ENCODE data around the gene IGSF23. TPM values are rescaled to one million over a fixed set of nuclear protein-coding genes. Genes with fewer than 3 reads are reported as not detected.

The IGSF23 gene
- total RNA-seq, 2 donors from 2014 or later = not detected

GRCh38 chr19:44645407-44646048 lies 32.2 kb downstream of the IGSF23 start:
- no peaks in the 10 kb centered on the region for H3K27me3 ChIP-seq (replicated peaks; ENCODE audit: insufficient read depth)
- no peak overlapping the region for H3K4me3 ChIP-seq
- H3K9me3 ChIP-seq = no peaks in the 10 kb centered on the region
- H3K27ac ChIP-seq = no peak overlapping the region
- peaks cover 3 to 26% of the 10 kb centered on the region in 2 donors for H3K4me1 ChIP-seq (ENCODE audit: control insufficient read depth in 1 of 2, low read depth in 2 of 2)
- peaks cover 6% of the 10 kb centered on the region for H3K36me3 ChIP-seq
- DNase-seq (ENCODE audit: low spot score) (no peak), ATAC-seq (ENCODE audit: insufficient number of reproducible peaks, low FRiP score, low read depth) (no peak)
- no peak for TF ChIP-seq CTCF (IDR thresholded peaks at IDR 0.05)

DNA sequence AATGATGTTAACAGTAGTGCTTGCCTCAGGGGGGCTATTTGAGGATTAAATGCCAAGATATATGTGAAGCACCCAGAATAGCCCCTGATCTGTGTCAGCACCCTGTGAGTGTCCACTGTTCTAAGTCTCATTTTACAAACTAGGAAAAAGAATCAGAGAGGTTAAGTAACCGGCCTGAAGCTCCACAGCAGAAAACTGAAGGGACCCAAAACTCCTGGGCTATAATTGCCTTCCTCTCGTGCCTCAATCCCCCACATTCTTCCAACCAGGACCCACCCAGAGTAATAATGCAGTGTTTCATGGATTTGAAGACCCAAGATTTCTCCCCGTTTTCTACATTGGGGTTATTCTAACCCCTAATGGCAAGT lies 32.7 kb downstream of the IGSF23 start:
- no peak for ATAC-seq (ENCODE audit: insufficient number of reproducible peaks, low FRiP score, low read depth)
- DNase-seq (ENCODE audit: low spot score) = no peak
- Histone ChIP-seq H3K9me3 (no peaks in the 10 kb centered on the region), H3K4me1 (ENCODE audit: control insufficient read depth in 1 of 2, low read depth in 2 of 2) (peaks cover 3 to 26% of the 10 kb centered on the region in 2 donors), H3K36me3 (peaks cover 11% of the 10 kb centered on the region), H3K4me3 (no peak overlapping the region), H3K27me3 (replicated peaks; ENCODE audit: insufficient read depth) (no peaks in the 10 kb centered on the region), H3K27ac (no peak overlapping the region)
- no peak for TF ChIP-seq CTCF (IDR thresholded peaks at IDR 0.05)

DNA sequence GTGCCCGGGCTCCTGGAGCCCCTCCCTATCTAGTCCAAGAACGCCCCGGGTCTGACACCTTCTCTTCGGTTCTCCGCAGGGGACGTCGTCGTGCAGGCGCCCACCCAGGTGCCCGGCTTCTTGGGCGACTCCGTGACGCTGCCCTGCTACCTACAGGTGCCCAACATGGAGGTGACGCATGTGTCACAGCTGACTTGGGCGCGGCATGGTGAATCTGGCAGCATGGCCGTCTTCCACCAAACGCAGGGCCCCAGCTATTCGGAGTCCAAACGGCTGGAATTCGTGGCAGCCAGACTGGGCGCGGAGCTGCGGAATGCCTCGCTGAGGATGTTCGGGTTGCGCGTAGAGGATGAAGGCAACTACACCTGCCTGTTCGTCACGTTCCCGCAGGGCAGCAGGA lies 33.8 kb downstream of the IGSF23 start:
- peak overlapping the region; percentile 26 for H3K4me3 ChIP-seq
- no peak for TF ChIP-seq CTCF (IDR thresholded peaks at IDR 0.05)
- no peaks in the 10 kb centered on the region for H3K9me3 ChIP-seq
- H3K27ac ChIP-seq = no peak overlapping the region
- ATAC-seq (ENCODE audit: insufficient number of reproducible peaks, low FRiP score, low read depth) (no peak), DNase-seq (ENCODE audit: low spot score) (no peak)
- peaks cover 20% of the 10 kb centered on the region for H3K36me3 ChIP-seq
- peaks cover 3 to 26% of the 10 kb centered on the region in 2 donors for H3K4me1 ChIP-seq (ENCODE audit: control insufficient read depth in 1 of 2, low read depth in 2 of 2)
- H3K27me3 ChIP-seq (replicated peaks; ENCODE audit: insufficient read depth) = no peaks in the 10 kb centered on the region

GRCh38 chr19:44648631-44649251 lies 35.4 kb downstream of the IGSF23 start:
- Histone ChIP-seq H3K4me1 (ENCODE audit: control insufficient read depth in 1 of 2, low read depth in 2 of 2) (peaks cover 3 to 26% of the 10 kb centered on the region in 2 donors), H3K27ac (no peak overlapping the region), H3K9me3 (no peaks in the 10 kb centered on the region), H3K36me3 (peaks cover 27% of the 10 kb centered on the region), H3K4me3 (no peak overlapping the region), H3K27me3 (replicated peaks; ENCODE audit: insufficient read depth) (no peaks in the 10 kb centered on the region)
- no peak for ATAC-seq (ENCODE audit: insufficient number of reproducible peaks, low FRiP score, low read depth)
- DNase-seq (ENCODE audit: low spot score) = no peak
- no peak for TF ChIP-seq CTCF (IDR thresholded peaks at IDR 0.05)

- Histone ChIP-seq H3K27ac (no peak overlapping the region), H3K4me1 (ENCODE audit: control insufficient read depth in 1 of 2, low read depth in 2 of 2) (peaks cover 3 to 26% of the 10 kb centered on the region in 2 donors), H3K9me3 (no peaks in the 10 kb centered on the region), H3K27me3 (replicated peaks; ENCODE audit: insufficient read depth) (no peaks in the 10 kb centered on the region), H3K4me3 (no peak overlapping the region), H3K36me3 (peaks cover 27% of the 10 kb centered on the region)
- no peak for TF ChIP-seq CTCF (IDR thresholded peaks at IDR 0.05)
- ATAC-seq (ENCODE audit: insufficient number of reproducible peaks, low FRiP score, low read depth) = no peak
- no peak for DNase-seq (ENCODE audit: low spot score)
These were observed 36.3 kb downstream of the IGSF23 start for GRCh38 chr19:44649578-44650145.

All from thoracic aorta (tissue), 2 donors.